OCI-LY3 (cell line): ENCODE measurements around the gene NFXL1.

ENCODE experiments used
- EZH2phosphoT487 ChIP-seq: fragments of 200-600 bp; shearing (Covaris generic); IDR thresholded peaks from 2 replicates; pipeline ENCODE4 v1.6.1; 2018; ENCODE audit warnings: antibody characterized with exemption, mixed run types, low read depth
- TF ChIP-seq, protein P1 (sequence below): fragments of 200-600, 300-600 bp; sonication (generic); IDR thresholded peaks from 2 replicates; pipeline ENCODE4 v1.5.1; 2014; ENCODE audit warnings: antibody characterized with exemption, low read length, low read depth

GRCh38 chr4:47907089-47907646 is 7.2 kb downstream of the NFXL1 start:
- TF ChIP-seq, protein P1, sequence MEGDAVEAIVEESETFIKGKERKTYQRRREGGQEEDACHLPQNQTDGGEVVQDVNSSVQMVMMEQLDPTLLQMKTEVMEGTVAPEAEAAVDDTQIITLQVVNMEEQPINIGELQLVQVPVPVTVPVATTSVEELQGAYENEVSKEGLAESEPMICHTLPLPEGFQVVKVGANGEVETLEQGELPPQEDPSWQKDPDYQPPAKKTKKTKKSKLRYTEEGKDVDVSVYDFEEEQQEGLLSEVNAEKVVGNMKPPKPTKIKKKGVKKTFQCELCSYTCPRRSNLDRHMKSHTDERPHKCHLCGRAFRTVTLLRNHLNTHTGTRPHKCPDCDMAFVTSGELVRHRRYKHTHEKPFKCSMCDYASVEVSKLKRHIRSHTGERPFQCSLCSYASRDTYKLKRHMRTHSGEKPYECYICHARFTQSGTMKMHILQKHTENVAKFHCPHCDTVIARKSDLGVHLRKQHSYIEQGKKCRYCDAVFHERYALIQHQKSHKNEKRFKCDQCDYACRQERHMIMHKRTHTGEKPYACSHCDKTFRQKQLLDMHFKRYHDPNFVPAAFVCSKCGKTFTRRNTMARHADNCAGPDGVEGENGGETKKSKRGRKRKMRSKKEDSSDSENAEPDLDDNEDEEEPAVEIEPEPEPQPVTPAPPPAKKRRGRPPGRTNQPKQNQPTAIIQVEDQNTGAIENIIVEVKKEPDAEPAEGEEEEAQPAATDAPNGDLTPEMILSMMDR = no peak
- no peak for TF ChIP-seq EZH2phosphoT487
